Peyer's patch (tissue), 4 donors: Measurements from ENCODE around the gene GPR18. TPM values are rescaled to one million over a fixed set of nuclear protein-coding genes. Genes with fewer than 3 reads are reported as not detected.

ENCODE experiments used
- DNase-seq, 3 donors: peaks; one replicate each; pipeline ENCODE4 v3.0.0-alpha.2; 2017 to 2019
- H3K27ac ChIP-seq, 4 donors: fragments of 200-600 bp; sonication (generic); one replicate each; pipeline ENCODE4 v1.5.1; 2016 to 2019
- H3K27me3 ChIP-seq, 2 donors: fragments of 200-600 bp; sonication (generic); one replicate each; pipeline ENCODE4 v1.5.1; 2019
- H3K36me3 ChIP-seq, 3 donors: fragments of 200-600 bp; sonication (generic); one replicate each; pipeline ENCODE4 v1.5.1; 2016 to 2019
- H3K4me1 ChIP-seq, 4 donors: fragments of 200-600 bp; sonication (generic); one replicate each; pipeline ENCODE4 v1.5.1; 2016 to 2019
- H3K4me3 ChIP-seq, 4 donors: fragments of 200-600 bp; sonication (generic); 1 replicate in 3 of 4; 2 replicates in 1 of 4; pipeline ENCODE4 v1.5.1; 2016 to 2019; ENCODE audit warnings: mild to moderate bottlenecking in 1 of 4
- H3K9me3 ChIP-seq, 4 donors: fragments of 200-600 bp; sonication (generic); one replicate each; pipeline ENCODE4 v1.5.1; 2016 to 2019; ENCODE audit warnings: mild to moderate bottlenecking in 1 of 4
- CTCF ChIP-seq, 6 experiments: fragments of 450-650 bp in 4 of 6; fragments of 200-600 bp in 2 of 6; sonication (generic) in 1 of 6; IDR thresholded peaks; one replicate each; pipeline ENCODE4 v1.5.1; 2017 to 2019; ENCODE audit warnings: antibody characterized with exemption in 6 of 6, mild to moderate bottlenecking in 3 of 6, moderate library complexity in 1 of 6
- POLR2A ChIP-seq, 2 donors: fragments of 450-650 bp; IDR thresholded peaks; one replicate each; pipeline ENCODE4 v1.5.1; 2017; ENCODE audit warnings: antibody characterized with exemption in 2 of 2, mild to moderate bottlenecking in 2 of 2, moderate library complexity in 2 of 2
- total RNA-seq, 4 donors: library from RNA; depleted of rRNA; stranded (reverse); fragments of >200 nt; gene quantifications; one replicate each; pipeline ENCODE4 v1.1.0, GENCODE V29; 2016

The GPR18 gene
- total RNA-seq, 4 donors from 2014 or later: 0.53 to 4.1 TPM; not detected in 2

GRCh38 chr13:99227331-99227900 lies 30.8 kb downstream of the GPR18 start:
- no peak for TF ChIP-seq CTCF (IDR thresholded peaks at IDR 0.05)
- no peak for TF ChIP-seq POLR2A (IDR thresholded peaks at IDR 0.05)
- no peaks in the 10 kb centered on the region for H3K9me3 ChIP-seq
- H3K4me3 ChIP-seq: no peak overlapping the region
- H3K27me3 ChIP-seq: no peaks in the 10 kb centered on the region
- H3K36me3 ChIP-seq: no peaks in the 10 kb centered on the region
- DNase-seq: no peak
- H3K27ac ChIP-seq: peak overlapping the region in 1 of 4 donors; percentile 2
- H3K4me1 ChIP-seq: peaks cover 0 to 26% (median 5%) of the 10 kb centered on the region in 4 donors

- no peak for DNase-seq
- no peaks in the 10 kb centered on the region for H3K9me3 ChIP-seq
- H3K4me1 ChIP-seq: peaks cover 0 to 26% (median 5%) of the 10 kb centered on the region in 4 donors
- no peak overlapping the region for H3K4me3 ChIP-seq
- H3K27me3 ChIP-seq: no peaks in the 10 kb centered on the region
- H3K36me3 ChIP-seq: no peaks in the 10 kb centered on the region
- H3K27ac ChIP-seq: no peak overlapping the region
- TF ChIP-seq POLR2A (IDR thresholded peaks at IDR 0.05) (no peak), CTCF (IDR thresholded peaks at IDR 0.05) (no peak)
Measured at GRCh38 chr13:99226513-99226912, 31.7 kb downstream of the GPR18 start.

- Histone ChIP-seq H3K9me3 (no peaks in the 10 kb centered on the region), H3K4me1 (peaks cover 0 to 21% (median 5%) of the 10 kb centered on the region in 4 donors), H3K27me3 (no peaks in the 10 kb centered on the region), H3K4me3 (no peak overlapping the region), H3K36me3 (no peaks in the 10 kb centered on the region), H3K27ac (no peak overlapping the region)
- TF ChIP-seq POLR2A (IDR thresholded peaks at IDR 0.05) (no peak), CTCF (IDR thresholded peaks at IDR 0.05) (no peak)
- DNase-seq: no peak
Measured at GRCh38 chr13:99225078-99225477, 33.1 kb downstream of the GPR18 start.

GRCh38 chr13:99224021-99224420 lies 34.2 kb downstream of the GPR18 start:
- no peak for DNase-seq
- H3K4me3 ChIP-seq: no peak overlapping the region
- H3K36me3 ChIP-seq: no peaks in the 10 kb centered on the region
- no peak overlapping the region for H3K27ac ChIP-seq
- TF ChIP-seq CTCF (IDR thresholded peaks at IDR 0.05) (no peak), POLR2A (IDR thresholded peaks at IDR 0.05) (no peak)
- H3K9me3 ChIP-seq: no peaks in the 10 kb centered on the region
- H3K4me1 ChIP-seq: peaks cover 0 to 19% (median 4%) of the 10 kb centered on the region in 4 donors
- no peaks in the 10 kb centered on the region for H3K27me3 ChIP-seq

- Histone ChIP-seq H3K4me1 (peaks cover 0 to 22% (median 3%) of the 10 kb centered on the region in 4 donors), H3K9me3 (no peaks in the 10 kb centered on the region), H3K27ac (no peak overlapping the region), H3K27me3 (no peaks in the 10 kb centered on the region), H3K4me3 (no peak overlapping the region), H3K36me3 (no peaks in the 10 kb centered on the region)
- no peak for DNase-seq
- TF ChIP-seq CTCF (IDR thresholded peaks at IDR 0.05) (no peak), POLR2A (IDR thresholded peaks at IDR 0.05) (no peak)
Measured at GRCh38 chr13:99223587-99223986, 34.6 kb downstream of the GPR18 start.
